Endothelial cell of umbilical vein (primary cell): ENCODE data around the gene YTHDF1. TPM values are rescaled to one million over a fixed set of nuclear protein-coding genes. Genes with fewer than 3 reads are reported as not detected.

Source experiments
- BruUV-seq: library from RNA; stranded (reverse); fragments of 400-500 nt; replicated peaks from 2 replicates; lab custom pipeline; 2021; lab: Mats Ljungman, UMichigan
- CTCF ChIA-PET: fragments of 300-600, 350-600 bp; sonication (Branson Sonifier 250); formaldehyde crosslinking; loops from one replicate; lab custom pipeline; 2021; ENCODE audit warnings: antibody characterized with exemption, inconsistent platforms; lab: Charles Lee
- POLR2A ChIA-PET: fragments of 300-600, 350-600 bp; sonication (Branson Sonifier 250); formaldehyde crosslinking; loops from one replicate; lab custom pipeline; 2021; ENCODE audit warnings: antibody characterized with exemption, inconsistent platforms; lab: Charles Lee
- DNase-seq: peaks from one replicate; pipeline ENCODE4 v3.0.0-alpha.2; 2011; ENCODE audit warnings: low read depth, low spot score
- FAIRE-seq: peaks from 2 replicates; lab custom pipeline; 2011; peaks lifted over from hg19 to GRCh38; lab: Jason Lieb, UNC
- H2AFZ ChIP-seq: 2 replicates; pipeline ENCODE4 v1.6.0; 2012; ENCODE audit warnings: low read depth, low read length, control low read depth, inconsistent platforms
- H3K27ac ChIP-seq: 2 replicates; pipeline ENCODE4 v1.5.1; 2011; ENCODE audit warnings: low read depth, mild to moderate bottlenecking, control low read depth, low read length, moderate library complexity; ENCODE audit not compliant: insufficient read depth
- H3K27me3 ChIP-seq, 2 experiments: 2 replicates each; pipeline versions ENCODE4 v1.6.0 to v1.6.1; 2011; ENCODE audit warnings: low read length in 2 of 2, mixed read lengths in 1 of 2; ENCODE audit not compliant: control insufficient read depth in 2 of 2, insufficient read depth in 2 of 2
- H3K36me3 ChIP-seq, 2 experiments: 2 replicates in 1 of 2; 3 replicates in 1 of 2; pipeline ENCODE4 v1.5.1; 2011; ENCODE audit warnings: low read length in 2 of 2, mild to moderate bottlenecking in 1 of 2, moderate library complexity in 1 of 2; ENCODE audit not compliant: control insufficient read depth in 2 of 2, insufficient read depth in 2 of 2; ENCODE audit errors: extremely low read depth in 1 of 2
- H3K4me1 ChIP-seq: 3 replicates; pipeline ENCODE4 v1.5.1; 2011; ENCODE audit warnings: mild to moderate bottlenecking, low read length; ENCODE audit not compliant: control insufficient read depth, insufficient read depth; ENCODE audit errors: extremely low read depth
- H3K4me2 ChIP-seq: 2 replicates; pipeline ENCODE4 v1.6.1; 2011; ENCODE audit warnings: low read length, control low read depth, mixed read lengths; ENCODE audit not compliant: insufficient read depth
- H3K4me3 ChIP-seq, 3 experiments: fragments of 200-600 bp in 1 of 3; sonication (generic), shearing (Covaris generic) in 1 of 3; replicated peaks in 1 of 3; 2 replicates each; pipeline ENCODE4 v1.5.1; 2011 to 2016; ENCODE audit warnings: control low read depth in 3 of 3, low read length in 3 of 3, mild to moderate bottlenecking in 2 of 3, inconsistent platforms in 1 of 3, low read depth in 1 of 3, moderate library complexity in 1 of 3; ENCODE audit not compliant: insufficient read depth in 1 of 3
- H3K79me2 ChIP-seq: 2 replicates; pipeline ENCODE4 v1.6.0; 2012; ENCODE audit warnings: low read length, inconsistent platforms; ENCODE audit not compliant: control insufficient read depth, insufficient read depth
- H3K9ac ChIP-seq: replicated peaks from 2 replicates; pipeline ENCODE3; 2011; ENCODE audit warnings: low read length, control low read depth; ENCODE audit not compliant: insufficient read depth; ENCODE audit errors: extremely low read depth
- H3K9me1 ChIP-seq: replicated peaks from 3 replicates; pipeline ENCODE4 v1.6.0; 2011; ENCODE audit warnings: mild to moderate bottlenecking, low read length; ENCODE audit not compliant: control insufficient read depth, insufficient read depth; ENCODE audit errors: extremely low read depth
- H3K9me3 ChIP-seq: replicated peaks from 2 replicates; pipeline ENCODE4 v1.5.1; 2012; ENCODE audit warnings: low read length, inconsistent platforms; ENCODE audit not compliant: control insufficient read depth, insufficient read depth
- H4K20me1 ChIP-seq: replicated peaks from 2 replicates; pipeline ENCODE3; 2011; ENCODE audit warnings: mild to moderate bottlenecking, low read length; ENCODE audit not compliant: control insufficient read depth, insufficient read depth; ENCODE audit errors: extremely low read depth
- EZH2 ChIP-seq: IDR thresholded peaks from 2 replicates; pipeline ENCODE4 v1.6.1; 2012; ENCODE audit warnings: borderline replicate concordance, low read depth, mild to moderate bottlenecking, moderate library complexity, low read length, inconsistent platforms; ENCODE audit not compliant: severe bottlenecking
- FOS ChIP-seq: IDR thresholded peaks from 2 replicates; pipeline ENCODE4 v1.6.1; 2011; ENCODE audit warnings: mild to moderate bottlenecking, low read length, moderate library complexity, borderline replicate concordance; ENCODE audit not compliant: insufficient read depth
- GATA2 ChIP-seq: IDR thresholded peaks from 2 replicates; pipeline ENCODE4 v1.7.0; 2011; ENCODE audit warnings: low read depth, mild to moderate bottlenecking, moderate library complexity, mixed read lengths, low read length; ENCODE audit not compliant: insufficient read length, insufficient read depth
- JUN ChIP-seq: IDR thresholded peaks from 2 replicates; pipeline ENCODE4 v1.6.1; 2011; ENCODE audit warnings: borderline replicate concordance, low read depth; ENCODE audit not compliant: insufficient read length, insufficient read depth
- MYC ChIP-seq: IDR thresholded peaks from one replicate; pipeline ENCODE4 v1.6.1; 2011; ENCODE audit warnings: mild to moderate bottlenecking, low read depth, low read length
- POLR2A ChIP-seq: IDR thresholded peaks from 2 replicates; pipeline ENCODE4 v1.6.1; 2012; ENCODE audit warnings: low read depth, mild to moderate bottlenecking, control low read depth, low read length
- POLR2AphosphoS5 ChIP-seq: IDR thresholded peaks from 2 replicates; pipeline ENCODE4 v1.6.1; 2012; ENCODE audit warnings: low read depth, mild to moderate bottlenecking, control low read depth, low read length, moderate library complexity; ENCODE audit not compliant: insufficient read depth
- dilution Hi-C: fragments of 300-500 bp; cut with MboI; formaldehyde crosslinking; loops from one replicate; pipeline ENCODE4 v1.15.0; 2019; ENCODE audit warnings: low sequenced_read_pairs; ENCODE audit not compliant: extremely low pct_ligation_motif_present
- intact Hi-C: fragments of 100-400 bp; cut with micrococcal nuclease; formaldehyde crosslinking; loops from one replicate; pipeline ENCODE4 v1.10.0; 2022
- polyA plus RNA-seq, 4 experiments: library from polyadenylated mRNA; depleted of rRNA in 3 of 4; stranded (reverse) in 3 of 4; unstranded in 1 of 4; fragments of >200 nt; gene quantifications; 2 replicates each; pipeline versions ENCODE4 v1.2.1 to v1.2.3, GENCODE V29; 2011 to 2012; ENCODE audit warnings: missing spikeins in 1 of 4
- total RNA-seq: library from RNA; stranded (reverse); gene quantifications from 2 replicates; pipeline ENCODE4 v1.2.3, GENCODE V29; 2021
- TF ChIP-seq, protein P1 (sequence below): IDR thresholded peaks from 2 replicates; pipeline ENCODE4 v1.6.1; 2011; ENCODE audit not compliant: insufficient read depth, insufficient read length
- TF ChIP-seq, protein P2 (sequence below), 2 donors: IDR thresholded peaks; 1 replicate in 1 of 2; 2 replicates in 1 of 2; pipeline ENCODE4 v1.5.1; 2011; ENCODE audit warnings: low read length in 2 of 2, mild to moderate bottlenecking in 2 of 2, moderate library complexity in 2 of 2, control low read depth in 1 of 2, inconsistent platforms in 1 of 2, low read depth in 1 of 2; ENCODE audit not compliant: insufficient read depth in 1 of 2; ENCODE audit errors: extremely low read depth in 1 of 2

YTHDF1 gene
- total and polyA plus RNA-seq, 2 donors (not counting 3 experiments of a cell fraction or from before 2014, with no cell fraction given), result 25.2 to 44.4 TPM

DNA sequence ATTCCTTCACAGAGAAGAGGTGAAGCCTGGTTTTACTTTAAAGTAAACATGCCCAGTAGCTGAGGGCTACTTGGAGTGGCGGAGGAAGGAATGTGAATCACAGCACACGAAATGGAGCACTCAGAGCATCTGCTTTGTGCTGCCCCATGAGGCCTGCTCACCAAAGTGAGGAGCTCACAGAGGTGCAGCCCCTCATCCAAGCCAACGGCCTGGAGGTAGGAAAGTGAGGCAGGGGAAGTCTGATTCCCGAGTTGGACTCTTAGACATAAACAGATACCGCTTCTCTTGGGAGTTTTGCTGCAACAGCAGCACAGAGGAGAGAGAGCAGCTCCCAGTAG lies 3.6 kb downstream of the YTHDF1 start:
- FAIRE-seq (no peak), DNase-seq (no peak)
- no peaks in the 10 kb centered on the region for H3K27me3 ChIP-seq
- no peak overlapping the region for H3K4me3 ChIP-seq
- H3K9ac ChIP-seq, result no peak overlapping the region
- peaks cover 4% of the 10 kb centered on the region for H4K20me1 ChIP-seq
- no peaks in the 10 kb centered on the region for H3K9me3 ChIP-seq
- no peak for TF ChIP-seq MYC
- no peak for TF ChIP-seq GATA2
- no peak for TF ChIP-seq POLR2A
- no peak for TF ChIP-seq JUN
- TF ChIP-seq, protein P1, sequence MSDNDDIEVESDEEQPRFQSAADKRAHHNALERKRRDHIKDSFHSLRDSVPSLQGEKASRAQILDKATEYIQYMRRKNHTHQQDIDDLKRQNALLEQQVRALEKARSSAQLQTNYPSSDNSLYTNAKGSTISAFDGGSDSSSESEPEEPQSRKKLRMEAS, result no peak
- TF ChIP-seq, protein P2, sequence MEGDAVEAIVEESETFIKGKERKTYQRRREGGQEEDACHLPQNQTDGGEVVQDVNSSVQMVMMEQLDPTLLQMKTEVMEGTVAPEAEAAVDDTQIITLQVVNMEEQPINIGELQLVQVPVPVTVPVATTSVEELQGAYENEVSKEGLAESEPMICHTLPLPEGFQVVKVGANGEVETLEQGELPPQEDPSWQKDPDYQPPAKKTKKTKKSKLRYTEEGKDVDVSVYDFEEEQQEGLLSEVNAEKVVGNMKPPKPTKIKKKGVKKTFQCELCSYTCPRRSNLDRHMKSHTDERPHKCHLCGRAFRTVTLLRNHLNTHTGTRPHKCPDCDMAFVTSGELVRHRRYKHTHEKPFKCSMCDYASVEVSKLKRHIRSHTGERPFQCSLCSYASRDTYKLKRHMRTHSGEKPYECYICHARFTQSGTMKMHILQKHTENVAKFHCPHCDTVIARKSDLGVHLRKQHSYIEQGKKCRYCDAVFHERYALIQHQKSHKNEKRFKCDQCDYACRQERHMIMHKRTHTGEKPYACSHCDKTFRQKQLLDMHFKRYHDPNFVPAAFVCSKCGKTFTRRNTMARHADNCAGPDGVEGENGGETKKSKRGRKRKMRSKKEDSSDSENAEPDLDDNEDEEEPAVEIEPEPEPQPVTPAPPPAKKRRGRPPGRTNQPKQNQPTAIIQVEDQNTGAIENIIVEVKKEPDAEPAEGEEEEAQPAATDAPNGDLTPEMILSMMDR (IDR thresholded peaks at IDR 0.05; ENCODE audit: extremely low read depth in 1 of 2, insufficient read depth in 1 of 2, low read depth in 1 of 2, low read length in 2 of 2), result no peak
- no peak for TF ChIP-seq POLR2AphosphoS5
- TF ChIP-seq EZH2, result no peak
- no peak for TF ChIP-seq FOS
- peaks cover 13% of the 10 kb centered on the region for H3K4me1 ChIP-seq
- H3K4me2 ChIP-seq, result no peak overlapping the region
- BruUV-seq, result no TSS peak
- ChIA-PET POLR2A (no interaction called here), CTCF (interaction anchor here (0.8 to 2.8 kb wide), 3 partner anchors 11 to 21 kb away, joined by 3 to 16 read pairs (median 3); no protein-coding TSS in a partner anchor)
- H3K9me1 ChIP-seq, result no peaks in the 10 kb centered on the region
- intact Hi-C loops, result no loop called here
- peaks cover 80% of the 10 kb centered on the region for H3K79me2 ChIP-seq
- H3K27ac ChIP-seq, result no peak overlapping the region
- H2AFZ ChIP-seq, result no peak overlapping the region
- H3K36me3 ChIP-seq, result peaks cover 17 to 31% of the 10 kb centered on the region in 2 experiments
- dilution Hi-C loops, result no loop called here
